Activated CD4-positive, alpha-beta memory T cell treated with anti-CD3 and anti-CD28 coated beads for 36 hours (primary cell): ENCODE data around the gene FRMD5. TPM values are rescaled to one million over a fixed set of nuclear protein-coding genes. Genes with fewer than 3 reads are reported as not detected.

Experiments used
- CTCF ChIA-PET: fragments of 350-600 bp; sonication (Branson Sonifier 250); formaldehyde crosslinking; loops from one replicate; lab custom pipeline; 2021; ENCODE audit warnings: antibody characterized with exemption, inconsistent platforms; lab: Charles Lee
- POLR2A ChIA-PET: fragments of 350-600 bp; sonication (Branson Sonifier 250); formaldehyde crosslinking; loops from one replicate; lab custom pipeline; 2021; ENCODE audit warnings: antibody characterized with exemption; lab: Charles Lee
- DNase-seq: peaks from one replicate; pipeline ENCODE4 v3.0.0-alpha.2; 2020
- H3K27ac Mint-ChIP-seq: one replicate; pipeline ENCODE4 v1.8.0; 2021; ENCODE audit warnings: mixed read lengths
- H3K27me3 Mint-ChIP-seq: one replicate; pipeline ENCODE4 v1.8.0; 2021; ENCODE audit warnings: mixed read lengths
- H3K36me3 Mint-ChIP-seq: one replicate; pipeline ENCODE4 v1.8.0; 2021; ENCODE audit warnings: mixed read lengths
- H3K4me1 Mint-ChIP-seq: one replicate; pipeline ENCODE4 v1.8.0; 2021; ENCODE audit warnings: low read depth, mixed read lengths
- H3K4me3 Mint-ChIP-seq: one replicate; pipeline ENCODE4 v1.8.0; 2021; ENCODE audit warnings: mild to moderate bottlenecking, mixed read lengths
- H3K9me3 Mint-ChIP-seq: one replicate; pipeline ENCODE4 v1.8.0; 2021; ENCODE audit warnings: mixed read lengths
- intact Hi-C: fragments of 100-400 bp; cut with micrococcal nuclease; formaldehyde crosslinking; loops from one replicate; pipeline ENCODE4 v1.15.1; 2023
- total RNA-seq, 2 experiments: library from RNA; stranded (reverse); gene quantifications; one replicate each; pipeline ENCODE4 v1.2.3, GENCODE V29; 2021

The FRMD5 gene
- total RNA-seq, 2 experiments from 2014 or later = 0.24 to 0.31 TPM

DNA sequence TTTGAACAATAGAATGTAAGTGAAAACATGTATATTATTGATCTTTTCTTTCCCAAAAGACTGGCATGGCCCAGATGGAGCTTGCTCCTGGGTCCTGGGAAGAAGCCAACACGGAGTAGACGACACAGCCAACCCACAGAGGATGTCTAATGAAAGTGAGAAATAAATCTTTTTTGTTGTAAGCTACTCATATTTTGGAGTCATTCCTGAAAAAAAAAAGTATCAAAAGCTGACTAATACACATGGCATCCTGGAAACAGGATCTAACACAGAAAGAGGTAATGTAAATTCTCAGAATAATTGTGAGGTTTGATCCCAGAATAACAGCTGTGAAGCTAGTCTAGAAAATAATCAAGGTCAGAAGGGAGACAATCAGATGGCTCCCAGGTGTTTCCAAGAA is 12.6 kb upstream of the FRMD5 start:
- ChIA-PET CTCF (interaction anchor here (0.7 to 1.5 kb wide), 3 partner anchors 10 to 135 kb away, joined by 3 to 8 read pairs (median 4); no protein-coding TSS in a partner anchor), POLR2A (no interaction called here)
- intact Hi-C loops = no loop called here
- H3K27me3 Mint-ChIP-seq = peaks cover 5% of the 10 kb centered on the region
- H3K4me3 Mint-ChIP-seq = no peak overlapping the region
- H3K27ac Mint-ChIP-seq = no peak overlapping the region
- no peak for DNase-seq
- H3K9me3 Mint-ChIP-seq = no peaks in the 10 kb centered on the region
- H3K4me1 Mint-ChIP-seq = no peaks in the 10 kb centered on the region
- H3K36me3 Mint-ChIP-seq = no peaks in the 10 kb centered on the region

DNA sequence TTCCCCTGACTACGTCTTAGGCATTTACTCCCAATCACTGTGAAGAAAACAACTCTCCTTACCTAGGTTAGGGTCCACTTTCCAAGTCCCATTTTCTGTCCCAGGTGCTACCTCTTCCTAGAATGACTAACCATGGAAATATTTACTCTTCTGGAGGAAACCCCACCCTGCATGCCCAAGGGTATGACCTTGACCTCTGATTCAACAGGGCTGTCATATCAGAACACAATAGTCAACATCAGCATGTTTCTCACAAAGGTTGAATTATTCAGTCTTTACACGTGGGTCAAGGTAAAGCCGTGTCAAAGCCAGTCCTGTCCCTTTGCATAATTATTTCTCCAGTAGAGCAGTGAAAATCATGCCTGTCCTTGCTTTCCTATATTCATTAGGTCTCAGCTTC is 4.3 kb upstream of the FRMD5 start:
- no peak for DNase-seq
- CTCF ChIA-PET = no interaction called here
- intact Hi-C loops = no loop called here
- Mint-ChIP-seq H3K4me1 (peaks cover 7% of the 10 kb centered on the region), H3K4me3 (no peak overlapping the region), H3K9me3 (no peaks in the 10 kb centered on the region), H3K27ac (no peak overlapping the region), H3K27me3 (peaks cover 26% of the 10 kb centered on the region), H3K36me3 (no peaks in the 10 kb centered on the region)
- POLR2A ChIA-PET = no interaction called here

DNA sequence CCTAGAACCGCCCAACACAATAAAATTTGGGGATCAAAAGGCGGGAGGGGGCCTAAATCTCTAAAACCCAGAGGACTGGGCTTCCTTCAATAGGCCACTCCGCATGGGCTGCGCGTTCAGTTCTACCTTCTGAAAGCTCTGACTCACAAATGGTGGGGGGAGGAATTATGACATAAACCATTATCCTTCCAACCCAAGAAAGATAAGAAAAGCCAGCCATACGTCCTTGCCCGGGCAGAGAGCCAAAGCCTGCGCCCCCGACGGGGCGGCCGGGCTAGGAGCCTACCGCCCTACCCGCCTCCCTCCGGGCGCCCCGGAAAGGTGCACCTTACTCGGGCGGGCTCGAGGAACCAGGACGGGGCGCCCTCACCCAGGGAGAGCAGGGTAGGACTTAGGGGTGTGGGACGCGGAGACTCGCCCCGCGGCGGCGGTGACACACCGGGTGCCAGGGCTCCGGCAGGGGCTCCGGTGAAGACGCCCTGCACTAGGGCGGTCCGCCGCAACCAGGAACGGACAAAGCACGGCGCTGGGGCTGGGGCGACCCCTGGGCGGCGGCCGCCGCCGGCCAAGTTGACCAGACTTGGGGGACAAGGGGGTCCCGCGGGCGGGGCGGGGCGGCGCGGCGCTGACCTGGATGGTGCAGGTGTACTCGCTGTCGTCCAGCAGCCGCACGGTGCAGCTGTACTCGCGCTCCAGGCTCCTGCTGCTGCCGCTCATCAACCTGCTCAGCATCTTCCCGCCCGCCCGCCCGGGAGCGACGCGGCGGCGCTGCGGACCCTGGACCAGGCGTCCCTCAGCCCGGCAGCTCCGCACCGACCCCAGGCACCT is 534 bp downstream of the FRMD5 start:
- Mint-ChIP-seq H3K27ac (no peak overlapping the region), H3K4me3 (peak overlapping the region; percentile 68), H3K9me3 (no peaks in the 10 kb centered on the region), H3K27me3 (peaks cover 44% of the 10 kb centered on the region), H3K36me3 (no peaks in the 10 kb centered on the region), H3K4me1 (peaks cover 16% of the 10 kb centered on the region)
- intact Hi-C loops = loop anchor here (1.0 to 2.0 kb wide), 2 partner anchors 94 to 232 kb away; partner anchors contain the start of genes CTDSPL2 and GOLM2
- POLR2A ChIA-PET = no interaction called here
- DNase-seq = peak; percentile 52
- CTCF ChIA-PET = interaction anchor here (1.0 to 1.2 kb wide), 2 partner anchors 23 to 307 kb away, joined by 3 to 4 read pairs; no protein-coding TSS in a partner anchor

DNA sequence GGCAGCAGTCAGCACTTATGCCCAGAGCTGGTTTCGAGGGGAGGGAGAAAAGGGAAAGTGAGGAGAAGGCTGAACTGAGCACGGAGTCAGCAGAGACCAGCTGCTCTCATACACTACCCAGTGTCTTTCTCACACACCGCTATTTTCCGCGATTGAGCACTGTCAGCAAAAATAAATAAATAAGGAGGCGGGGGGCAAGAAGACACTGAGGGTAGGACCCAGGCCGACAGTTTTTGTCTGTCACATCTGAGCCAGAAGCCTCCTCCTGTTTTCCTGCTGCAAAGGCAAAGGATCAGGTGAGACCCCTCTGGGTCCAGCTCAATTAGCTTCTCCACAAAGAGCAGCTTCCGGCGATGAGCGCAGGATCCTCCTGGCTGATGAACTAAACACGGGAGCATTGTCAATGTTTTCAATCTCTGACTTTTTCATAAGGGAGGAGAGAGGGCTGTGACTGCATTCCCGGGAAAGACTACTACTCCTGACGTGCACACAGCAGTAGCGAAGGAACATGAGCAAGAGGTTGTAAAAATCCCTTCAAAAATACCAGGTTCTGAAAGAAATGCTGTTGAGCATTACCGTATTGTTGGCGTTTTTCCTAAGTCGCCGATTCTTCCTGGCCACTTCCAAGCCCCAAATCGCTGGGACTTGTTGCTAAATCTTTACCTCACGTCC is 1.3 kb downstream of the FRMD5 start:
- no peaks in the 10 kb centered on the region for H3K9me3 Mint-ChIP-seq
- H3K4me3 Mint-ChIP-seq = peak overlapping the region; percentile 68
- ChIA-PET CTCF (no interaction called here), POLR2A (no interaction called here)
- intact Hi-C loops = loop anchor here (2.0 kb wide), 1 partner anchor 233 kb away; the partner anchor contains the start of gene CTDSPL2
- H3K27ac Mint-ChIP-seq = no peak overlapping the region
- peaks cover 41% of the 10 kb centered on the region for H3K27me3 Mint-ChIP-seq
- no peak for DNase-seq
- H3K4me1 Mint-ChIP-seq = peaks cover 16% of the 10 kb centered on the region
- H3K36me3 Mint-ChIP-seq = no peaks in the 10 kb centered on the region

DNA sequence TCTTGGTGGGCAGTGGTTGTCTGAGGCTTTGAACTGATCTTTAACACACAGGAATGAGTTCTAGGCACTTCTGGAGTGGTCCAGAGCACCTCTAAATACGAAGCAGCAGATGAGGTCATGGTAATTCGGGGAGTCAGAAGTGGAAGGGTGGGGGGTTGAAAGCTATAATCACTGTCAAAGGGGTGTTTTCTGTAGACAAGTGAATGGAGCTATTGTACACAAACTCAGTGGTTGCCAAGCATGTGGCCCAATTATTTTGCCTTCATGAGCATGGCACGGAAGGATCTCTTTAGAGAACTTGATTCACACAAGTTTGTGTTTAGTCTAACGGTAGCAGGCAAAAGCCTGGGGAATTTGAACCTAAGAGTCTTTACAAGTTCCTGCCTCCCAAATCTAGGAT is 6.3 kb downstream of the FRMD5 start:
- CTCF ChIA-PET = no interaction called here
- H3K27me3 Mint-ChIP-seq = peaks cover 22% of the 10 kb centered on the region
- POLR2A ChIA-PET = no interaction called here

DNA sequence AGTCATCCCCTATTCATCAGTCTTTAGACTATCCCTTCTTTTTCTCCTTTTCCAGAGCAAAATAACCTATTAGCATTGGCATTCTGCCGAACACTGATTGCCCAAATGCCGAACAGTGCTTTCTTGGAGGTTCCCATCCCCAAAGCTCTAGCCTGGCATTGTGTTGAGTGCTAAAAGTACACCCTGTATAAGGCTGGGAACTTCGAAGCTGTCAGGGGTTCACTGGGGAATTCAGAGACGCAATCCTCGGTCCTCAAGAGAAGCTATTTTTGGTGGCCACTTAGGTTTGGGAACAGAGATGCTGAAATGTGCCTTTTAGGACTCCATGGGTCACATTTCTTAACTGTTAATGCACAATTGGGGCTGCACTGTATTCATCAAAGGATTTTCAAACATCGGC is 8.4 kb downstream of the FRMD5 start:
- Mint-ChIP-seq H3K36me3 (no peaks in the 10 kb centered on the region), H3K9me3 (no peaks in the 10 kb centered on the region), H3K27me3 (peaks cover 5% of the 10 kb centered on the region), H3K27ac (no peak overlapping the region), H3K4me3 (no peak overlapping the region), H3K4me1 (no peaks in the 10 kb centered on the region)
- DNase-seq = no peak
- CTCF ChIA-PET = no interaction called here
- POLR2A ChIA-PET = no interaction called here
- intact Hi-C loops = no loop called here

More for the DNA sequence above, 6.3 kb downstream of the FRMD5 start:
- Mint-ChIP-seq H3K9me3 (no peaks in the 10 kb centered on the region), H3K4me3 (no peak overlapping the region), H3K27ac (no peak overlapping the region), H3K4me1 (peaks cover 4% of the 10 kb centered on the region), H3K36me3 (no peaks in the 10 kb centered on the region)
- DNase-seq = no peak
- intact Hi-C loops = no loop called here

DNA sequence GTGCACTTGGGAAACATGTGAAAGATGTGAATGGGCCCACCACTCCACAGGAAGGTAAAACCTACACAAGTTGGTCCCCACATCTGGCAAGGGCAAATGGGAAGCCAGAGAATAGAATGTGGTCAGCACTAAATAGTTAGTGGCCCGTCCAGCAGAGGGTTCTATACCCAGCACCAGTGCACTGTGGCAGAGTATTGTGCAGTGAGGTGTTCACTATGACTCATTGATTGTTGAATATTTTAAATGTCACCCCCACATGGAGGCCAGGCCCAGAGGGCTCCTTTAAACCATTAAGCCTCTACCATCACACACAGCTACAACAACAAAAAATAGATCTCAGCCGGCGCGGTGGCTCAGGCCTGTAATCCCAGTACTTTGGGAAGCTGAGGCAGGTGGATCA is 11.7 kb downstream of the FRMD5 start:
- H3K4me1 Mint-ChIP-seq = no peaks in the 10 kb centered on the region
- POLR2A ChIA-PET = no interaction called here
- no peaks in the 10 kb centered on the region for H3K36me3 Mint-ChIP-seq
- H3K27ac Mint-ChIP-seq = no peak overlapping the region
- peaks cover 4% of the 10 kb centered on the region for H3K27me3 Mint-ChIP-seq
- H3K4me3 Mint-ChIP-seq = no peak overlapping the region
- no peaks in the 10 kb centered on the region for H3K9me3 Mint-ChIP-seq
- CTCF ChIA-PET = no interaction called here
- intact Hi-C loops = no loop called here
- no peak for DNase-seq

DNA sequence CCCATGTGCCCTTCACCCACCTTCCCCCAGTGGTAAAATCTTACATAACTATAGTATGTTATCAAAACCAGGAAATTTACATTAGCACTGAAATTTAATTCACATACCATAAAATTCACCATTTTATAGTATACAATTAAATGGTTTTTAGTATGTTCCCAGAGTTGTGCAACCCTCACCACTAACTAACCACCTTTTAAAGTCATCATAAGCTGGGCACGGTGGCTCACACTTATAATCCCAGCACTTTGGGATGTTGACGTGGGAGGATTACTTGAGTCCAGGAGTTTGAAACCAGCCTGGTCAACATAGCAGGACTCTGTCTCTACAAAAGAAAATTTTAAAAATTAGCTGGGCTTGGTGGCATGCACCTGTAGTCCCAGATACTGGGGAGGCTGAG is 13.7 kb downstream of the FRMD5 start:
- no peaks in the 10 kb centered on the region for H3K9me3 Mint-ChIP-seq
- POLR2A ChIA-PET = interaction anchor here (0.6 kb wide), 1 partner anchor 623 kb away, joined by 3 read pairs; no protein-coding TSS in a partner anchor
- peaks cover 7% of the 10 kb centered on the region for H3K27me3 Mint-ChIP-seq
- no peaks in the 10 kb centered on the region for H3K36me3 Mint-ChIP-seq
- CTCF ChIA-PET = no interaction called here
- no peak overlapping the region for H3K27ac Mint-ChIP-seq
- intact Hi-C loops = no loop called here
- H3K4me1 Mint-ChIP-seq = no peaks in the 10 kb centered on the region
- no peak overlapping the region for H3K4me3 Mint-ChIP-seq
- no peak for DNase-seq

DNA sequence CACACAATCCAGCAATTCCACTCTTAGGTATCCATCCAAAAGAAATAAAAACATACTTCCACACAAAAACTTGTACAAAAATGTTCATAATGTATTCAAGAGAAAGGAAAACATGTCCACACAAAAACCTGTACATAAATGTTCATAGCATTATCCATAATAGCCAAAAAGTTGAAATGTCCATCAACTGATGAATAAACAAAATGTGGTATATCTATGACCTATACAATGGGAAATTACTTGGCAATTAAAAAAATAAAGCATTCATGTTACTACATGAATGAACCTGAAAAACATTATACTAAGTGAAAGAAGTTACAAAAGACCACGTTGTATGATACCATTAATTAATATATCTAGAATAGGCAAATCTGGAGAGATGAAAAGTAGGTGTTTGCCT is 17.9 kb downstream of the FRMD5 start:
- Mint-ChIP-seq H3K4me1 (no peaks in the 10 kb centered on the region), H3K4me3 (no peak overlapping the region), H3K36me3 (no peaks in the 10 kb centered on the region), H3K27me3 (peaks cover 15% of the 10 kb centered on the region), H3K9me3 (no peaks in the 10 kb centered on the region), H3K27ac (no peak overlapping the region)
- no peak for DNase-seq
- CTCF ChIA-PET = no interaction called here
- intact Hi-C loops = no loop called here
- POLR2A ChIA-PET = no interaction called here

DNA sequence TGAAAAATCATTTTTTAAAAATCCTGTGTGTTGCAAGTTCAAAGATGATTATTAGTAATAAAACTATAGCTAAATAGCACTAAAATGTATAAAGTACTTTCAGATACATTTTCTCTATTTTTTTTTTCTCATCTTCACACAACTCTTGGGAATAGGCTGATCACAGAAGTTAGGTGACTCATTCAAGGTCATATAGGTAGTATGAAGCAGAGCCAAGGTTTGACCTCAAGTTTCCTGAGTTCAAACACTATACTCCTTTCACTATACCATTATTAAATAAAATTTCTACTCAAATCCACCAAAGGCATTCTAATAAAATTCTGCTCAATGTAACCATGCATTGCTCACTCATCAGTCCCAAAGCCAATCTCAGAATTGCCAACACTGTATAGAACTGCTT is 21.3 kb downstream of the FRMD5 start:
- Mint-ChIP-seq H3K27me3 (peaks cover 15% of the 10 kb centered on the region), H3K9me3 (no peaks in the 10 kb centered on the region), H3K4me1 (no peaks in the 10 kb centered on the region), H3K36me3 (no peaks in the 10 kb centered on the region), H3K4me3 (no peak overlapping the region), H3K27ac (no peak overlapping the region)
- intact Hi-C loops = no loop called here
- DNase-seq = no peak
- CTCF ChIA-PET = interaction anchor here (1.2 kb wide), 1 partner anchor 45 kb away, joined by 4 read pairs; no protein-coding TSS in a partner anchor
- POLR2A ChIA-PET = no interaction called here

DNA sequence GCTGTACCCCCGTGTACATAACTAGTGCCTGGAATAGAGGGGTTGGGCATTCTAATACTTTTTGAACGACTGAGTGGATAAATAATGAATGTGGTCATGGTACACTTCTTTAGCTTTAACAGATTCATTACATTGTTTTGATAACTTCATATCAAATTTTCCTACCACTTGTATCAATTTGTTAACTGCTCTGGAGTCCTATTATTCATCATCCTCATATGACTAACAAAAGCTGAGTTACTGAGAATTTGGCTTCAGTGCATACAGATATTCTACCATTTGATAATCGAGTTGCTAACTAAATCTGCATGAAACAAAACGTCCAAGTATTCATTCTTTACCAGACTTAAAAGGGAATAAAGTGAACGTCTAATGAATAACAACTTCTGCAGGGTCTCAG is 31.7 kb downstream of the FRMD5 start:
- no peaks in the 10 kb centered on the region for H3K36me3 Mint-ChIP-seq
- peaks cover 14% of the 10 kb centered on the region for H3K27me3 Mint-ChIP-seq
- no peak overlapping the region for H3K4me3 Mint-ChIP-seq
- ChIA-PET POLR2A (no interaction called here), CTCF (no interaction called here)
- no peaks in the 10 kb centered on the region for H3K4me1 Mint-ChIP-seq
- intact Hi-C loops = no loop called here
- H3K27ac Mint-ChIP-seq = no peak overlapping the region
- no peaks in the 10 kb centered on the region for H3K9me3 Mint-ChIP-seq
- no peak for DNase-seq

DNA sequence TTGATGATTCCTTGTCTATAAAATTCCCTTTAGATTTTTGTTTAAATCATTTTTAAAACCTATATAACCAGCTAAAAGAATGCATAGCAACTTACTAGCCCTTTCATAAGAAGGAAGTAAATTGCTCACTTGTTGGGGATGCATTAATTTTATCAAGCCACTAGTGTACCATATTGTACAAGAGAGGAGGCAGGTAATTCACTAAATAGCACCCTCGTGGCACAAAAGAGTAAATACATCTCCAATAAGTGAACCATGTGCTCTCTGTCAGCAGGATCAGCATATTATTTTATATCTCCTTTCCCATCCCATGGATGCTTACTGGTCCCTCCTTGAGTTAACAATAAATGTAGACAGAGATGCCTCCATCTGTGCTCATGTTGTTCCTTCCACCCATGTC is 34.3 kb downstream of the FRMD5 start:
- no peaks in the 10 kb centered on the region for H3K9me3 Mint-ChIP-seq
- no peak overlapping the region for H3K27ac Mint-ChIP-seq
- ChIA-PET POLR2A (no interaction called here), CTCF (no interaction called here)
- H3K27me3 Mint-ChIP-seq = peaks cover 14% of the 10 kb centered on the region
- intact Hi-C loops = no loop called here
- no peaks in the 10 kb centered on the region for H3K4me1 Mint-ChIP-seq
- H3K4me3 Mint-ChIP-seq = no peak overlapping the region
- no peaks in the 10 kb centered on the region for H3K36me3 Mint-ChIP-seq
- no peak for DNase-seq
